H1 (cell line): ENCODE data around the gene RBM20. TPM values are rescaled to one million over a fixed set of nuclear protein-coding genes. Genes with fewer than 3 reads are reported as not detected.

Source experiments
- CTCF ChIA-PET: fragments of 300-600 bp; sonication (Branson Sonifier 250); formaldehyde crosslinking; loops from one replicate; lab custom pipeline; 2021; ENCODE audit not compliant: partially characterized antibody; lab: Charles Lee
- POLR2A ChIA-PET: fragments of 300-600 bp; sonication (Branson Sonifier 250); formaldehyde crosslinking; loops from one replicate; lab custom pipeline; 2021; ENCODE audit warnings: inconsistent platforms; ENCODE audit not compliant: partially characterized antibody; lab: Charles Lee
- DNase-seq, 2 experiments: peaks; one replicate each; pipeline versions ENCODE4 v3.0.0 to v3.0.0-alpha.2; 2010 to 2022; ENCODE audit warnings: low spot score in 2 of 2, low read depth in 1 of 2, mixed read lengths in 1 of 2
- FAIRE-seq: peaks from 2 replicates; lab custom pipeline; 2011; peaks lifted over from hg19 to GRCh38; lab: Jason Lieb, UNC
- H2AFZ ChIP-seq: 2 replicates; pipeline ENCODE4 v1.8.1; 2012; ENCODE audit warnings: low read length, inconsistent platforms
- H2AK5ac ChIP-seq: 2 replicates; pipeline ENCODE4 v1.6.1; 2013; ENCODE audit warnings: low read depth, low read length
- H2BK120ac ChIP-seq: replicated peaks from 2 replicates; pipeline ENCODE3; 2013; ENCODE audit warnings: low read depth, low read length, inconsistent platforms
- H2BK12ac ChIP-seq: 2 replicates; pipeline ENCODE4 v1.6.1; 2013; ENCODE audit warnings: low read depth, low read length
- H2BK15ac ChIP-seq: 2 replicates; pipeline ENCODE4 v1.6.1; 2013; ENCODE audit warnings: low read length
- H2BK20ac ChIP-seq: 2 replicates; pipeline ENCODE4 v1.6.1; 2013; ENCODE audit warnings: low read length
- H2BK5ac ChIP-seq: 2 replicates; pipeline ENCODE4 v1.6.1; 2013; ENCODE audit warnings: low read depth, low read length
- H3K14ac ChIP-seq: 2 replicates; pipeline ENCODE4 v1.6.1; 2013; ENCODE audit warnings: inconsistent platforms; ENCODE audit not compliant: insufficient read length
- H3K18ac ChIP-seq: 2 replicates; pipeline ENCODE4 v1.6.1; 2013; ENCODE audit warnings: low read length; ENCODE audit errors: extremely low read depth
- H3K23ac ChIP-seq: 2 replicates; pipeline ENCODE4 v1.6.1; 2013; ENCODE audit warnings: inconsistent platforms; ENCODE audit not compliant: insufficient read length
- H3K23me2 ChIP-seq: 2 replicates; pipeline ENCODE4 v1.6.1; 2013; ENCODE audit warnings: low read depth, low read length
- H3K27ac ChIP-seq: 2 replicates; pipeline ENCODE4 v1.6.1; 2011; ENCODE audit warnings: low read depth, low read length, inconsistent platforms
- H3K27me3 ChIP-seq, 4 experiments: replicated peaks in 1 of 4; 1 replicate in 1 of 4; 2 replicates in 3 of 4; pipeline versions ENCODE4 v1.6.1 to v1.8.1; 2011 to 2013; ENCODE audit warnings: low read length in 3 of 4, mild to moderate bottlenecking in 3 of 4, inconsistent platforms in 2 of 4, mixed read lengths in 2 of 4, moderate library complexity in 1 of 4; ENCODE audit not compliant: control insufficient read depth in 3 of 4, insufficient read depth in 3 of 4; ENCODE audit errors: extremely low read depth in 1 of 4
- H3K36me3 ChIP-seq, 4 experiments: 2 replicates each; pipeline versions ENCODE4 v1.6.1 to v1.8.1; 2011 to 2013; ENCODE audit warnings: mild to moderate bottlenecking in 4 of 4, low read length in 3 of 4, moderate library complexity in 2 of 4, control low read depth in 1 of 4, inconsistent platforms in 1 of 4; ENCODE audit not compliant: insufficient read depth in 4 of 4, control insufficient read depth in 2 of 4
- H3K4ac ChIP-seq: replicated peaks from 2 replicates; pipeline ENCODE3; 2013; ENCODE audit warnings: low read length, low read depth, mixed read lengths, inconsistent platforms; ENCODE audit not compliant: insufficient read length
- H3K4me1 ChIP-seq, 4 experiments: replicated peaks in 1 of 4; 1 replicate in 1 of 4; 2 replicates in 3 of 4; pipeline versions ENCODE4 v1.6.1 to v1.8.1; 2011 to 2013; ENCODE audit warnings: low read length in 3 of 4, inconsistent platforms in 2 of 4, mixed read lengths in 1 of 4; ENCODE audit not compliant: insufficient read depth in 4 of 4, control insufficient read depth in 3 of 4
- H3K4me2 ChIP-seq, 2 experiments: 2 replicates each; pipeline versions ENCODE4 v1.6.1 to v1.8.1; 2011 to 2013; ENCODE audit warnings: low read depth in 2 of 2, low read length in 2 of 2, control low read depth in 1 of 2, inconsistent platforms in 1 of 2, mild to moderate bottlenecking in 1 of 2; ENCODE audit not compliant: insufficient read depth in 1 of 2
- H3K4me3 ChIP-seq, 4 experiments: fragments of 200-600, 300-600 bp in 1 of 4; sonication (generic), shearing (Covaris generic), sonication (Bioruptor Twin) in 1 of 4; 2 replicates each; pipeline versions ENCODE4 v1.5.1 to v1.8.1; 2011 to 2016; ENCODE audit warnings: low read length in 4 of 4, low read depth in 3 of 4, control low read depth in 2 of 4, inconsistent platforms in 2 of 4, mild to moderate bottlenecking in 2 of 4, mixed read lengths in 1 of 4, moderate library complexity in 1 of 4; ENCODE audit not compliant: insufficient read depth in 2 of 4; ENCODE audit errors: extremely low read depth in 1 of 4
- H3K56ac ChIP-seq: replicated peaks from 2 replicates; pipeline ENCODE3; 2013; ENCODE audit warnings: low read depth, mild to moderate bottlenecking, mixed read lengths, low read length, inconsistent platforms; ENCODE audit not compliant: insufficient read length
- H3K79me1 ChIP-seq: 2 replicates; pipeline ENCODE4 v1.6.1; 2013; ENCODE audit warnings: low read depth, low read length, control low read depth
- H3K79me2 ChIP-seq, 2 experiments: 2 replicates each; pipeline versions ENCODE4 v1.6.1 to v1.8.1; 2012 to 2013; ENCODE audit warnings: low read length in 2 of 2, mild to moderate bottlenecking in 2 of 2, inconsistent platforms in 1 of 2; ENCODE audit not compliant: insufficient read depth in 2 of 2, control insufficient read depth in 1 of 2
- H3K9ac ChIP-seq, 4 experiments: replicated peaks in 1 of 4; 1 replicate in 1 of 4; 2 replicates in 3 of 4; pipeline versions ENCODE4 v1.6.1 to v1.8.1; 2011 to 2013; ENCODE audit warnings: low read depth in 3 of 4, low read length in 3 of 4, control low read depth in 2 of 4, mild to moderate bottlenecking in 2 of 4, moderate library complexity in 2 of 4, inconsistent platforms in 1 of 4; ENCODE audit errors: extremely low read depth in 1 of 4
- H3K9me3 ChIP-seq, 2 experiments: 2 replicates each; pipeline versions ENCODE4 v1.6.1 to v1.8.1; 2012 to 2013; ENCODE audit warnings: mild to moderate bottlenecking in 2 of 2, moderate library complexity in 2 of 2, control low read depth in 1 of 2, inconsistent platforms in 1 of 2, low read depth in 1 of 2, low read length in 1 of 2, mixed read lengths in 1 of 2; ENCODE audit not compliant: insufficient read depth in 2 of 2
- H4K20me1 ChIP-seq, 2 experiments: replicated peaks in 1 of 2; 2 replicates each; pipeline versions ENCODE3 to v1.8.1; 2011 to 2013; ENCODE audit warnings: inconsistent platforms in 2 of 2, low read length in 2 of 2, mild to moderate bottlenecking in 1 of 2; ENCODE audit not compliant: insufficient read depth in 2 of 2, control insufficient read depth in 1 of 2
- H4K5ac ChIP-seq: 2 replicates; pipeline ENCODE4 v1.6.1; 2013; ENCODE audit warnings: low read length, low read depth, mixed read lengths, inconsistent platforms; ENCODE audit not compliant: insufficient read length
- H4K8ac ChIP-seq: 2 replicates; pipeline ENCODE4 v1.8.0; 2013; ENCODE audit warnings: mild to moderate bottlenecking, moderate library complexity, low read length, inconsistent platforms; ENCODE audit not compliant: insufficient read depth; ENCODE audit errors: extremely low read depth
- H4K91ac ChIP-seq: replicated peaks from 2 replicates; pipeline ENCODE3; 2013; ENCODE audit warnings: low read length, mixed read lengths, inconsistent platforms; ENCODE audit not compliant: insufficient read length
- BCL11A ChIP-seq, 2 experiments: IDR thresholded peaks; one replicate each; pipeline ENCODE4 v1.6.1; 2011; ENCODE audit warnings: low read depth in 2 of 2, low read length in 2 of 2, mild to moderate bottlenecking in 2 of 2
- CTBP2 ChIP-seq: IDR thresholded peaks from 2 replicates; pipeline ENCODE4 v1.7.0; 2011; ENCODE audit warnings: borderline replicate concordance, mild to moderate bottlenecking, moderate library complexity, mixed read lengths, low read length; ENCODE audit not compliant: insufficient read depth, insufficient read length
- GABPA ChIP-seq: IDR thresholded peaks from 2 replicates; pipeline ENCODE4 v1.6.1; 2011; ENCODE audit warnings: mild to moderate bottlenecking, low read length, moderate library complexity, borderline replicate concordance; ENCODE audit not compliant: insufficient read depth
- JUND ChIP-seq: IDR thresholded peaks from 2 replicates; pipeline ENCODE4 v1.6.1; 2011; ENCODE audit warnings: mild to moderate bottlenecking, improper control_type of control experiment, low read length
- PHF8 ChIP-seq: fragments of 200-600 bp; sonication (generic); conservative IDR thresholded peaks from 2 replicates; pipeline ENCODE4 v1.7.1; 2012; ENCODE audit warnings: low read depth, mild to moderate bottlenecking, inconsistent platforms, low read length, moderate library complexity
- POLR2A ChIP-seq, 2 experiments: IDR thresholded peaks; 1 replicate in 1 of 2; 2 replicates in 1 of 2; pipeline ENCODE4 v1.6.1; 2011; ENCODE audit warnings: low read depth in 2 of 2, low read length in 2 of 2, mild to moderate bottlenecking in 2 of 2; ENCODE audit errors: control extremely low read depth in 1 of 2
- RFX5 ChIP-seq: IDR thresholded peaks from 2 replicates; pipeline ENCODE4 v1.6.1; 2011; ENCODE audit warnings: low read depth, low read length, improper control_type of control experiment, borderline replicate concordance
- TAF1 ChIP-seq: IDR thresholded peaks from 2 replicates; pipeline ENCODE4 v1.6.1; 2011; ENCODE audit warnings: mild to moderate bottlenecking, low read depth, low read length
- whole genome bisulfite sequencing, 2 experiments: shearing (Covaris generic) in 1 of 2; methylation state at CpG; one replicate each; pipeline versions ENCODE4 v1.1.6 to v1.1.7; 2013 to 2015; ENCODE audit warnings: low lambda C conversion rate in 2 of 2, mixed read lengths in 2 of 2, inconsistent platforms in 1 of 2, low coverage in 1 of 2, missing lambda C conversion rate in 1 of 2; ENCODE audit not compliant: insufficient replicate concordance in 2 of 2, insufficient coverage in 1 of 2, insufficient read length in 1 of 2; ENCODE audit errors: extremely low coverage in 1 of 2, missing lambda C conversion rate in 1 of 2; 5-methylcytosine and 5-hydroxymethylcytosine counted together
- polyA plus RNA-seq, 7 experiments: library from polyadenylated mRNA; depleted of rRNA in 3 of 7; stranded (reverse) in 5 of 7; unstranded in 2 of 7; fragments of >200 nt in 5 of 7; fragments of 200-250 nt in 2 of 7; gene quantifications; 1 replicate in 5 of 7; 2 replicates in 1 of 7; 4 replicates in 1 of 7; pipeline versions ENCODE4 v1.2.1 to v1.2.3, GENCODE V29; 2011 to 2013; ENCODE audit warnings: missing spikeins in 2 of 7, mixed read lengths in 2 of 7
- total RNA-seq: library from RNA; stranded (reverse); fragmentation: NEBNext Ultra II Directional; extraction: Animal tissue kit (Norgen Biotek cat#: 25700); gene quantifications from 2 replicates; pipeline ENCODE4 v1.2.1, GENCODE V29; 2021
- TF ChIP-seq, protein P1 (sequence below): IDR thresholded peaks from 2 replicates; pipeline ENCODE4 v1.6.1; 2012; ENCODE audit warnings: inconsistent platforms
- TF ChIP-seq, protein P2 (sequence below): IDR thresholded peaks from 2 replicates; pipeline ENCODE4 v1.6.1; 2012; ENCODE audit warnings: inconsistent platforms

The RBM20 gene
- total and polyA plus RNA-seq, 2 of the 8 experiments (the other 6 are each of a cell fraction or from before 2014, with no cell fraction given) = 0.05 to 0.63 TPM

- no peak overlapping the region for H3K14ac ChIP-seq
- no peak overlapping the region for H3K27ac ChIP-seq
- H3K18ac ChIP-seq = no peak overlapping the region
- H4K8ac ChIP-seq = no peak overlapping the region
- H2BK20ac ChIP-seq = no peak overlapping the region
- ChIA-PET POLR2A (interaction anchor here (0.9 kb wide), 1 partner anchor 12 kb away, joined by 5 read pairs; no protein-coding TSS in a partner anchor), CTCF (interaction anchor here (0.6 to 3.4 kb wide), 6 partner anchors 14 to 71 kb away, joined by 3 to 16 read pairs (median 4); no protein-coding TSS in a partner anchor)
- H3K23ac ChIP-seq = no peak overlapping the region
- H3K23me2 ChIP-seq = peaks cover 4% of the 10 kb centered on the region; the same call in 1 of the 2 replicates
- H4K91ac ChIP-seq = no peak overlapping the region
- peak overlapping the region; percentile 91; the same call in 1 of the 2 replicates for H2BK12ac ChIP-seq
- peaks cover 5 to 58% (median 42%) of the 10 kb centered on the region in 4 experiments for H3K27me3 ChIP-seq
- H2BK5ac ChIP-seq = 0 out of 2 replicates have a peak overlapping the region, but pooled peaks have one; percentile 38
- no peak overlapping the region for H3K4ac ChIP-seq
- no peak overlapping the region for H2BK120ac ChIP-seq
- no peaks in the 10 kb centered on the region for H3K9me3 ChIP-seq
- H3K4me3 ChIP-seq = peak overlapping the region in 2 of 4 experiments; percentile 7 to 40; a peak in 3 of 8 replicates
- FAIRE-seq (peak; percentile 80), DNase-seq (peak in 1 of 2 experiments; percentile 76)
- H4K20me1 ChIP-seq = no peaks in the 10 kb centered on the region
- WGBS, 2 experiments = 15% methylated on average over 9 of the region's 9 CpGs; no CpG with 5 or more reads in 1 of the 2 experiments
- H2AFZ ChIP-seq = no peak overlapping the region
- 0 out of 7 replicates have a peak overlapping the region, but pooled peaks of 1 of the 4 experiments have one; percentile 22 for H3K9ac ChIP-seq
- no peak overlapping the region for H4K5ac ChIP-seq
- no peak overlapping the region for H2BK15ac ChIP-seq
- no peaks in the 10 kb centered on the region for H3K79me2 ChIP-seq
- H3K79me1 ChIP-seq = no peaks in the 10 kb centered on the region
- H2AK5ac ChIP-seq = peak overlapping the region; percentile 26; the same call in 1 of the 2 replicates
- no peaks in the 10 kb centered on the region for H3K36me3 ChIP-seq
- peak overlapping the region; percentile 56 to 94 for H3K4me2 ChIP-seq
- no peak overlapping the region for H3K56ac ChIP-seq
- peaks cover 7 to 22% (median 15%) of the 10 kb centered on the region in 4 experiments; a peak in 6 of 7 replicates for H3K4me1 ChIP-seq
- TF ChIP-seq BCL11A (IDR thresholded peaks at IDR 0.05; ENCODE audit: low read depth in 2 of 2, low read length in 2 of 2) = peak in 1 of 2 experiments; percentile 1
- no peak for TF ChIP-seq PHF8
- TF ChIP-seq, protein P1, sequence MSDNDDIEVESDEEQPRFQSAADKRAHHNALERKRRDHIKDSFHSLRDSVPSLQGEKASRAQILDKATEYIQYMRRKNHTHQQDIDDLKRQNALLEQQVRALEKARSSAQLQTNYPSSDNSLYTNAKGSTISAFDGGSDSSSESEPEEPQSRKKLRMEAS = no peak; the same call in 1 of the 2 replicates
- no peak for TF ChIP-seq POLR2A (IDR thresholded peaks at IDR 0.05; ENCODE audit: control extremely low read depth in 1 of 2, low read depth in 2 of 2, low read length in 2 of 2)
- no peak for TF ChIP-seq CTBP2
- TF ChIP-seq JUND = no peak
- TF ChIP-seq GABPA = no peak
- no peak for TF ChIP-seq RFX5
- TF ChIP-seq TAF1 = 0 out of 2 replicates have a peak, but pooled peaks have one; percentile 26
- TF ChIP-seq, protein P2, sequence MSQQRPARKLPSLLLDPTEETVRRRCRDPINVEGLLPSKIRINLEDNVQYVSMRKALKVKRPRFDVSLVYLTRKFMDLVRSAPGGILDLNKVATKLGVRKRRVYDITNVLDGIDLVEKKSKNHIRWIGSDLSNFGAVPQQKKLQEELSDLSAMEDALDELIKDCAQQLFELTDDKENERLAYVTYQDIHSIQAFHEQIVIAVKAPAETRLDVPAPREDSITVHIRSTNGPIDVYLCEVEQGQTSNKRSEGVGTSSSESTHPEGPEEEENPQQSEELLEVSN = no peak
Observed at GRCh38 chr10:110667620-110668343, 23.6 kb downstream of the RBM20 start.
